ENCODE measurements around the gene PICALM. TPM values are rescaled to one million over a fixed set of nuclear protein-coding genes. Genes with fewer than 3 reads are reported as not detected.
A peak's percentile ranks its signal among the peaks of the same experiment; 100 is the strongest.

Gene PICALM
- total RNA-seq, 4 donors from 2014 or later = 164 to 386 (median 189) TPM

DNA sequence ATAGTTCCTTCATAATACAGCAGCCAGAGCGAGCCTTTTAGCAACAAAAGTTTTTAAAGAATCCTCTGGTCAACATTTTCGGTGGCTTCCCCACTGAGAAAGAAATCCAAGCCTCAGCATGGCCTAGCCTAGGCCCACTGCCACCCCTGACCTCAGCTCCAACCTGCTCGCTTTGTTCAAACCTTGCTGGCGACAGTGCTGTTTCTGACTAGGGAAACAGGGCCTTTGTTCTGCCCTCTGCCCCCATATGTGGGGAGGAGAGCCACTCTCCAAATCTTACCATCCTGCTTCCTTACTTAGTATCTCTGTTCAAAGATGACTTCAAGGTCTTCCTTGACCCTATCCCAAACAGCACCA is 117.9 kb downstream of the PICALM start:
- peaks cover 21% of the 10 kb centered on the region for H3K4me1 ChIP-seq
- WGBS = 83% methylated on average over 4 of the region's 4 CpGs
- no peak for TF ChIP-seq EP300 (IDR thresholded peaks at IDR 0.05)
- TF ChIP-seq, protein P1, sequence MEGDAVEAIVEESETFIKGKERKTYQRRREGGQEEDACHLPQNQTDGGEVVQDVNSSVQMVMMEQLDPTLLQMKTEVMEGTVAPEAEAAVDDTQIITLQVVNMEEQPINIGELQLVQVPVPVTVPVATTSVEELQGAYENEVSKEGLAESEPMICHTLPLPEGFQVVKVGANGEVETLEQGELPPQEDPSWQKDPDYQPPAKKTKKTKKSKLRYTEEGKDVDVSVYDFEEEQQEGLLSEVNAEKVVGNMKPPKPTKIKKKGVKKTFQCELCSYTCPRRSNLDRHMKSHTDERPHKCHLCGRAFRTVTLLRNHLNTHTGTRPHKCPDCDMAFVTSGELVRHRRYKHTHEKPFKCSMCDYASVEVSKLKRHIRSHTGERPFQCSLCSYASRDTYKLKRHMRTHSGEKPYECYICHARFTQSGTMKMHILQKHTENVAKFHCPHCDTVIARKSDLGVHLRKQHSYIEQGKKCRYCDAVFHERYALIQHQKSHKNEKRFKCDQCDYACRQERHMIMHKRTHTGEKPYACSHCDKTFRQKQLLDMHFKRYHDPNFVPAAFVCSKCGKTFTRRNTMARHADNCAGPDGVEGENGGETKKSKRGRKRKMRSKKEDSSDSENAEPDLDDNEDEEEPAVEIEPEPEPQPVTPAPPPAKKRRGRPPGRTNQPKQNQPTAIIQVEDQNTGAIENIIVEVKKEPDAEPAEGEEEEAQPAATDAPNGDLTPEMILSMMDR (IDR thresholded peaks at IDR 0.05) = no peak
- TF ChIP-seq POLR2A (IDR thresholded peaks at IDR 0.05) = no peak
- TF ChIP-seq POLR2AphosphoS5 (IDR thresholded peaks at IDR 0.05) = no peak
- no peak overlapping the region for H3K27ac ChIP-seq
- H3K9me3 ChIP-seq = no peaks in the 10 kb centered on the region
- no peak for DNase-seq (ENCODE audit: low spot score in 2 of 2)
- H3K27me3 ChIP-seq = no peaks in the 10 kb centered on the region
- no peak overlapping the region for H3K4me3 ChIP-seq
- peaks cover 15% of the 10 kb centered on the region for H3K36me3 ChIP-seq

DNA sequence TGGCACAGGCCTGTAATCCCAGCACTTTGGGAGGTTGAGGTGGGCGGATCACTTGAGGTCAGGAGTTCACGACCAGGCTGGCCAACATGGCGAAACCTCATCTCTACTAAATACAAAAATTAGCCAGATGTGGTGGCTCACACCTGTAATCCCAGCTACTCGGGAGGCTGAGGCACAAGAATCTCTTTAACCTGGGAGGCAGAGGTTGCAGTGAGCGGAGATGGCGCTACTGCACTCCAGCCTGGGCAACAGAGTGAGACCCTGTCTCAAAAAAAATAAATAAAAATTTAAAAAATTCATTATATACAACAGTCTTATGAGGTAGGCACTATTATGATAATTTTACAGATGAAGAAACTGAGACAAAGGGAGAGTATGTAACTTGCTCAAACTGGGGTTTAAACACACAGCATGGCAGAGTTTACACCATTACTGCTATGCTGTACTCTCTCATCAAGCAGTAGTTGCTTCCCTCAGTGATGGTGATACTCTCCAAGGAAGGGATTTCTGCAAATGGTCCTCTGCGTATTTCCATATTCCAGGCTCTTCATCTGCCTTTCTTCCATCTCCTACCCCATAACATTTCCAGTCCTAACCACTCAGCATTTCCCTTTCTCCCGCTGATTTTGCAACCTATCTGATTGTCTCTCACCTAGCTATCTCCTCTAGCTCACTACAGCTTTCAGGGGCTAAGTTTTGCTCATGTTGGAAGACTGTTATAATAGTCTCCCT is 118.4 kb downstream of the PICALM start:
- TF ChIP-seq POLR2A (IDR thresholded peaks at IDR 0.05) (no peak), EP300 (IDR thresholded peaks at IDR 0.05) (no peak), POLR2AphosphoS5 (IDR thresholded peaks at IDR 0.05) (no peak)
- TF ChIP-seq, protein P1 (IDR thresholded peaks at IDR 0.05) = no peak
- Histone ChIP-seq H3K27me3 (no peaks in the 10 kb centered on the region), H3K27ac (no peak overlapping the region), H3K4me1 (peaks cover 21% of the 10 kb centered on the region), H3K4me3 (no peak overlapping the region), H3K9me3 (no peaks in the 10 kb centered on the region), H3K36me3 (peaks cover 12% of the 10 kb centered on the region)
- DNase-seq (ENCODE audit: low spot score in 2 of 2) = no peak
- 95% methylated on average over 8 of the region's 8 CpGs for WGBS

DNA sequence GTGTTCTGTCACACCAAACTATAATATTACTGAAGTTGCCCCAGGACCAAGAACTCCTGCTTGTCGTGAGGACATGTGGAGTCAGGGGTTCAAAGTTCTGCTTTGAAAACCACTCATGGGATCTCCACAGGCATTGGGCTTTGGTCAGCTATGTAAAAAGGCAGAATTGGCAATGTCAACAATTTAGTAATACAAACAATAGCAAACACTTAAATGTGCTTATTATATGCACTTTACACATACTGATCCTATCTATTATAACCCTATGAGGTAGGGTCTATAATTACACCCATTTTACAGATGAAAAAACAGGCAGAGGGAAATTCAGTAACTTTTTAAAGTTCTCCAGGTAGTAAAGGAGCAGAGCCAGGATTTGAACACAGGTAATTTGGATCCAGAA is 119.1 kb downstream of the PICALM start:
- no peaks in the 10 kb centered on the region for H3K27me3 ChIP-seq
- H3K4me1 ChIP-seq = peaks cover 21% of the 10 kb centered on the region
- no peak overlapping the region for H3K27ac ChIP-seq
- no peak for TF ChIP-seq POLR2A (IDR thresholded peaks at IDR 0.05)
- TF ChIP-seq EP300 (IDR thresholded peaks at IDR 0.05) = no peak
- TF ChIP-seq, protein P1 (IDR thresholded peaks at IDR 0.05) = no peak
- TF ChIP-seq POLR2AphosphoS5 (IDR thresholded peaks at IDR 0.05) = no peak
- H3K9me3 ChIP-seq = no peaks in the 10 kb centered on the region
- DNase-seq (ENCODE audit: low spot score in 2 of 2) = no peak
- peaks cover 7% of the 10 kb centered on the region for H3K36me3 ChIP-seq
- 94% methylated on average over 1 of the region's 1 CpG for WGBS
- H3K4me3 ChIP-seq = no peak overlapping the region

DNA sequence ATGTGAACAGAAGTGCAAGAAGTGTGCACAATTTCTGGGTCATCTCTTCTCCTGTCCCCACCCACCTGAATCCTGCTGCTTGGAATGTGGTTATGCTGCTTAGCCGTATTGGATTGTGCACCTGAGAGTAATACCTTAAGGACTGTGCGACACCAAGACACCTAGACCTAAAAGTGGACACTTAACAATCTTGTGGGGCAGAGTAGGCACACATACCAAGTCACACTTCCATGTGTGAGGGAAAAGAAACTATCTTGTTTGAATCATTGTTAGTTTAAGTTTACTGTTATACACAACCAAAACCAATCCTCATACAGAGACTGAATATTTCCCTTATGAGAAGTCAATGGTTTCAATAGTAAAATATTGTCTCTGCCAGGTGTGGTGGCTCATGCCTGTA is 120.0 kb downstream of the PICALM start:
- no peak for DNase-seq (ENCODE audit: low spot score in 2 of 2)
- TF ChIP-seq EP300 (IDR thresholded peaks at IDR 0.05) (no peak), POLR2A (IDR thresholded peaks at IDR 0.05) (no peak), POLR2AphosphoS5 (IDR thresholded peaks at IDR 0.05) (no peak)
- TF ChIP-seq, protein P1 (IDR thresholded peaks at IDR 0.05) = no peak
- no peak overlapping the region for H3K27ac ChIP-seq
- H3K36me3 ChIP-seq = no peaks in the 10 kb centered on the region
- H3K27me3 ChIP-seq = no peaks in the 10 kb centered on the region
- no peaks in the 10 kb centered on the region for H3K9me3 ChIP-seq
- peaks cover 21% of the 10 kb centered on the region for H3K4me1 ChIP-seq
- 75% methylated on average over 2 of the region's 2 CpGs for WGBS
- H3K4me3 ChIP-seq = no peak overlapping the region

DNA sequence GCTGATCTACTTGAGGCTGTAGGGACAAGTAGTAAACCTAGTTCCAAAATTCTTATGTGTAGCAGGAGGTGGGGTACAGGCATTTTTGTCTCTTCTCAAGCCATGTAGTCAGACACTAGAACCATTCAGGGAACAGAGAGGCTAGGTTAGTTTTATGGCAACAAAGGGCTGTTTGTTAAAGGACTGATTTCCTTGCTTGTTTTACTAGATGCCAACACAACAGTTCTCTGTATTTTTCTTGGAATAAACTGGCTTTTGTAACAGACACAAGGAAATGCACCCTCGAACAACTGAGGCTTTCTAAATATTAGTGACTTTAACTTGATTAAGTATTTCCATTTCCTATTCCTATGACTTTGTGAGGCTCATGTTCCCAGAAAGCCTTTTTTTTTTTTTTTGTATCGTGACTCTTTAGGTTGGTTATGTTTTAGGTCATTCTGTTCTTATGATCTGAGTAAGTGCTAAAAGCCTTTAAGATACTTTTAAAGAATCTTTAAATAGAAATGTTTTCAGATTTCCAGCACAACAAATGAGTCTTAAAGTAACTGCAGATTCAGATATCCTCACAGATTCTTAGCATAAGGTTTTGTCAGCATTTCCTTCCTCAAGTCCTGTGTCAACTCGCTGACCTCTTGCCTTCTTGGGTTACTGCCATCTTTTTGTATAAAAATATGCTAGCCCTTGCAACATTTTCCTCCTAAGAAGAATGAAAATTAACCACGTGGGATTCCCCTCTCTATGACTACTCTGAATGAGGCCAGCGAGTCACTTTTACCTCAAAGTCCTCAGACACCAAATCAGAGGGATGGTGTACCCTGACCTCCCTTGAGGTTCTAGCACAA is 121.2 kb downstream of the PICALM start:
- Histone ChIP-seq H3K27me3 (no peaks in the 10 kb centered on the region), H3K9me3 (no peaks in the 10 kb centered on the region), H3K27ac (peak overlapping the region; percentile 46), H3K4me1 (peaks cover 21% of the 10 kb centered on the region), H3K36me3 (no peaks in the 10 kb centered on the region), H3K4me3 (no peak overlapping the region)
- 20% methylated on average over 5 of the region's 5 CpGs for WGBS
- DNase-seq (ENCODE audit: low spot score in 2 of 2) = no peak
- TF ChIP-seq, protein P1 (IDR thresholded peaks at IDR 0.05) = no peak
- TF ChIP-seq POLR2A (IDR thresholded peaks at IDR 0.05) = no peak
- no peak for TF ChIP-seq POLR2AphosphoS5 (IDR thresholded peaks at IDR 0.05)
- no peak for TF ChIP-seq EP300 (IDR thresholded peaks at IDR 0.05)

All from suprapubic skin (tissue), 4 donors.